ENCODE data around the gene RNF225. TPM values are rescaled to one million over a fixed set of nuclear protein-coding genes. Genes with fewer than 3 reads are reported as not detected.

Gene RNF225
- total and polyA plus RNA-seq, 2 of the 13 experiments (the other 11 are each of a cell fraction or from before 2014, with no cell fraction given) = not detected

DNA sequence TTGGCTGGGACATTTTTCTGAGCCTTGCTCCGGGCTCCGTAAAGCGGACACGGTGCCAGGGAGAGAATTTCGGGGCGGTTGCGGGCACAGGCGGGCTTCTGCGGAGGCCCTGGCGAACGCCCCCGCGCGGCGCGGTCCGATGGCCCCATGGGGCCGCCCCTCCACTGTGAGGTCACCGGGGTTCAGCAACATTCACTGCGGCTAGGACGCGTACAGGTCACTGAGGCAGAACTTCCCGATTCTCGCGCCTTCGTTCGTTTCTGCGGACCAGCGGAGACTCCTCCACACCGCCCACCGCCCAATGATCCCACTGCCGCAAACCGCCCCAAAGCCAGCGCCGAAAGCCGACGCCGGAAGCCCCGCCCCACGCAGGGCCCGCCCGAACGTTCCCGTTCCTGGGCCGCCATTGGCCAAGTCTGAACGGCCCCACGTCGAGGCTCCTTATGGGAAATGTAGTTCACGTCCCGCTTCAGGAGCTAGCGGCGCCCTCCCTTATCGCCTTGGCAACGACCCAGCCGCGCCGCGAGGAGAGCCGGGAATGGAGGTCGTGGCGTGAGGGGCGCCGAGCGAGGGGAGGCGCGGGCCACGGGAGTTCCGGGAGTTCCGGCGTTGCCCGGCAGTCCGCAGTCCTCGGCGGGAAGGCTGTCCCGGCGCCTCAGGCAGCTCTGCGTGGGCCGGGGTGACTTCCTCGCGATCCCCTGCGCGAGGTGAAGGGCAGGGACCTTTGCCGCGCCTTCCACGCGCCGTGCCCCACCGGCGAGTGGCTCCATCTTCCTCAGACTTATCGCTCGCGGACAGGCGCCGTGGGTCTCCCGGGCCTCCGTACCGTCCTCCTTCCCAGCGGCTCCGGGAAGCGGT lies 12.9 kb downstream of the RNF225 start, which contains the start of gene ZNF584 (continued):
- TF ChIP-seq ZNF75D (CRISPR knock-in tag; IDR thresholded peaks at IDR 0.05; ENCODE audit: borderline replicate concordance) (no peak), ZNF264 (CRISPR knock-in tag; IDR thresholded peaks at IDR 0.05) (no peak), ZNF484 (CRISPR knock-in tag; IDR thresholded peaks at IDR 0.05; ENCODE audit: borderline replicate concordance, low read depth) (no peak), TBL1XR1 (IDR thresholded peaks at IDR 0.05; ENCODE audit: borderline replicate concordance, low read length, partially characterized antibody) (peak; percentile 52), NCOA5 (CRISPR knock-in tag; IDR thresholded peaks at IDR 0.05) (no peak), MZF1 (CRISPR knock-in tag; IDR thresholded peaks at IDR 0.05; ENCODE audit: borderline replicate concordance) (no peak), CHCHD3 (CRISPR knock-in tag; IDR thresholded peaks at IDR 0.05) (no peak), ZNF773 (CRISPR knock-in tag; IDR thresholded peaks at IDR 0.05; ENCODE audit: borderline replicate concordance) (no peak), MATR3 (CRISPR knock-in tag; IDR thresholded peaks at IDR 0.05) (no peak), HMG20B (CRISPR knock-in tag; conservative IDR thresholded peaks at IDR 0.05) (no peak), ZNF460 (CRISPR knock-in tag; IDR thresholded peaks at IDR 0.05; ENCODE audit: borderline replicate concordance) (no peak; the same call in 1 of the 2 replicates), ESRRA (CRISPR knock-in tag; IDR thresholded peaks at IDR 0.05; ENCODE audit: low read depth) (peak; percentile 43; the same call in 1 of the 2 replicates), THYN1 (CRISPR knock-in tag; IDR thresholded peaks at IDR 0.05; ENCODE audit: borderline replicate concordance, low read depth) (no peak)
- TF ChIP-seq, protein P1, sequence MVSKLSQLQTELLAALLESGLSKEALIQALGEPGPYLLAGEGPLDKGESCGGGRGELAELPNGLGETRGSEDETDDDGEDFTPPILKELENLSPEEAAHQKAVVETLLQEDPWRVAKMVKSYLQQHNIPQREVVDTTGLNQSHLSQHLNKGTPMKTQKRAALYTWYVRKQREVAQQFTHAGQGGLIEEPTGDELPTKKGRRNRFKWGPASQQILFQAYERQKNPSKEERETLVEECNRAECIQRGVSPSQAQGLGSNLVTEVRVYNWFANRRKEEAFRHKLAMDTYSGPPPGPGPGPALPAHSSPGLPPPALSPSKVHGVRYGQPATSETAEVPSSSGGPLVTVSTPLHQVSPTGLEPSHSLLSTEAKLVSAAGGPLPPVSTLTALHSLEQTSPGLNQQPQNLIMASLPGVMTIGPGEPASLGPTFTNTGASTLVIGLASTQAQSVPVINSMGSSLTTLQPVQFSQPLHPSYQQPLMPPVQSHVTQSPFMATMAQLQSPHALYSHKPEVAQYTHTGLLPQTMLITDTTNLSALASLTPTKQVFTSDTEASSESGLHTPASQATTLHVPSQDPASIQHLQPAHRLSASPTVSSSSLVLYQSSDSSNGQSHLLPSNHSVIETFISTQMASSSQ (IDR thresholded peaks at IDR 0.05; ENCODE audit: low read depth) = no peak
- TF ChIP-seq, protein P1 (CRISPR knock-in tag; IDR thresholded peaks at IDR 0.05; ENCODE audit: borderline replicate concordance) = peak; percentile 44; the same call in 1 of the 2 replicates
- TF ChIP-seq, protein P2, sequence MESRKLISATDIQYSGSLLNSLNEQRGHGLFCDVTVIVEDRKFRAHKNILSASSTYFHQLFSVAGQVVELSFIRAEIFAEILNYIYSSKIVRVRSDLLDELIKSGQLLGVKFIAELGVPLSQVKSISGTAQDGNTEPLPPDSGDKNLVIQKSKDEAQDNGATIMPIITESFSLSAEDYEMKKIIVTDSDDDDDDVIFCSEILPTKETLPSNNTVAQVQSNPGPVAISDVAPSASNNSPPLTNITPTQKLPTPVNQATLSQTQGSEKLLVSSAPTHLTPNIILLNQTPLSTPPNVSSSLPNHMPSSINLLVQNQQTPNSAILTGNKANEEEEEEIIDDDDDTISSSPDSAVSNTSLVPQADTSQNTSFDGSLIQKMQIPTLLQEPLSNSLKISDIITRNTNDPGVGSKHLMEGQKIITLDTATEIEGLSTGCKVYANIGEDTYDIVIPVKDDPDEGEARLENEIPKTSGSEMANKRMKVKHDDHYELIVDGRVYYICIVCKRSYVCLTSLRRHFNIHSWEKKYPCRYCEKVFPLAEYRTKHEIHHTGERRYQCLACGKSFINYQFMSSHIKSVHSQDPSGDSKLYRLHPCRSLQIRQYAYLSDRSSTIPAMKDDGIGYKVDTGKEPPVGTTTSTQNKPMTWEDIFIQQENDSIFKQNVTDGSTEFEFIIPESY (CRISPR knock-in tag; IDR thresholded peaks at IDR 0.05) = no peak
- TF ChIP-seq, protein P3, sequence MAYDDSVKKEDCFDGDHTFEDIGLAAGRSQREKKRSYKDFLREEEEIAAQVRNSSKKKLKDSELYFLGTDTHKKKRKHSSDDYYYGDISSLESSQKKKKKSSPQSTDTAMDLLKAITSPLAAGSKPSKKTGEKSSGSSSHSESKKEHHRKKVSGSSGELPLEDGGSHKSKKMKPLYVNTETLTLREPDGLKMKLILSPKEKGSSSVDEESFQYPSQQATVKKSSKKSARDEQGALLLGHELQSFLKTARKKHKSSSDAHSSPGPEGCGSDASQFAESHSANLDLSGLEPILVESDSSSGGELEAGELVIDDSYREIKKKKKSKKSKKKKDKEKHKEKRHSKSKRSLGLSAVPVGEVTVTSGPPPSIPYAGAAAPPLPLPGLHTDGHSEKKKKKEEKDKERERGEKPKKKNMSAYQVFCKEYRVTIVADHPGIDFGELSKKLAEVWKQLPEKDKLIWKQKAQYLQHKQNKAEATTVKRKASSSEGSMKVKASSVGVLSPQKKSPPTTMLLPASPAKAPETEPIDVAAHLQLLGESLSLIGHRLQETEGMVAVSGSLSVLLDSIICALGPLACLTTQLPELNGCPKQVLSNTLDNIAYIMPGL (CRISPR knock-in tag; IDR thresholded peaks at IDR 0.05; ENCODE audit: borderline replicate concordance in 1 of 2, low read depth in 1 of 2) = peak in 1 of 2 experiments; percentile 89; a peak in 3 of 4 replicates
- TF ChIP-seq, protein P4, sequence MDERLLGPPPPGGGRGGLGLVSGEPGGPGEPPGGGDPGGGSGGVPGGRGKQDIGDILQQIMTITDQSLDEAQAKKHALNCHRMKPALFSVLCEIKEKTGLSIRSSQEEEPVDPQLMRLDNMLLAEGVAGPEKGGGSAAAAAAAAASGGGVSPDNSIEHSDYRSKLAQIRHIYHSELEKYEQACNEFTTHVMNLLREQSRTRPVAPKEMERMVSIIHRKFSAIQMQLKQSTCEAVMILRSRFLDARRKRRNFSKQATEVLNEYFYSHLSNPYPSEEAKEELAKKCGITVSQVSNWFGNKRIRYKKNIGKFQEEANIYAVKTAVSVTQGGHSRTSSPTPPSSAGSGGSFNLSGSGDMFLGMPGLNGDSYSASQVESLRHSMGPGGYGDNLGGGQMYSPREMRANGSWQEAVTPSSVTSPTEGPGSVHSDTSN (CRISPR knock-in tag; IDR thresholded peaks at IDR 0.05) = no peak
